ENCODE results near the gene OBSCN.

OBSCN gene

GRCh38 chr1:228337711-228338520, 130.1 kb downstream of the OBSCN start:
- no peak overlapping the region for H3K4me3 ChIP-seq (replicated peaks; ENCODE audit: insufficient read depth, low read length)
- no peak for DNase-seq (ENCODE audit: low read depth in 1 of 2, low spot score in 1 of 2)
- TF ChIP-seq GABPA (IDR thresholded peaks at IDR 0.05; ENCODE audit: low read depth) (no peak), POLR2AphosphoS5 (IDR thresholded peaks at IDR 0.05; ENCODE audit: low read depth) (no peak), REST (IDR thresholded peaks at IDR 0.05; ENCODE audit: insufficient replicate concordance, low read depth) (no peak), SPI1 (IDR thresholded peaks at IDR 0.05; ENCODE audit: borderline replicate concordance, low read depth) (no peak), CTCF (IDR thresholded peaks at IDR 0.05; ENCODE audit: insufficient read depth, low read length) (no peak)
- H3K27ac ChIP-seq (replicated peaks) = no peak overlapping the region
- no peaks in the 10 kb centered on the region for H3K27me3 ChIP-seq (ENCODE audit: insufficient read depth, poor library complexity, severe bottlenecking)

- Histone ChIP-seq H3K27me3 (ENCODE audit: insufficient read depth, poor library complexity, severe bottlenecking) (no peaks in the 10 kb centered on the region), H3K4me3 (replicated peaks; ENCODE audit: insufficient read depth, low read length) (no peak overlapping the region), H3K27ac (replicated peaks) (no peak overlapping the region)
- no peak for TF ChIP-seq SPI1 (IDR thresholded peaks at IDR 0.05; ENCODE audit: borderline replicate concordance, low read depth)
- no peak for TF ChIP-seq REST (IDR thresholded peaks at IDR 0.05; ENCODE audit: insufficient replicate concordance, low read depth)
- TF ChIP-seq CTCF (IDR thresholded peaks at IDR 0.05; ENCODE audit: insufficient read depth, low read length) = no peak
- no peak for TF ChIP-seq GABPA (IDR thresholded peaks at IDR 0.05; ENCODE audit: low read depth)
- DNase-seq (ENCODE audit: low read depth in 1 of 2, low spot score in 1 of 2) = no peak
Measured at GRCh38 chr1:228338521-228339051, 130.7 kb downstream of the OBSCN start.

- no peak for TF ChIP-seq REST (IDR thresholded peaks at IDR 0.05; ENCODE audit: insufficient replicate concordance, low read depth)
- no peaks in the 10 kb centered on the region for H3K27me3 ChIP-seq (ENCODE audit: insufficient read depth, poor library complexity, severe bottlenecking)
- H3K27ac ChIP-seq (replicated peaks) = no peak overlapping the region
- no peak overlapping the region for H3K4me3 ChIP-seq (replicated peaks; ENCODE audit: insufficient read depth, low read length)
- no peak for DNase-seq (ENCODE audit: low read depth in 1 of 2, low spot score in 1 of 2)
Measured at GRCh38 chr1:228339059-228339704, 131.3 kb downstream of the OBSCN start.

Measured in HL-60 (cell line).